ENCODE measurements around the gene RAPGEF2. TPM values are rescaled to one million over a fixed set of nuclear protein-coding genes. Genes with fewer than 3 reads are reported as not detected.
"Not testable (repeated sequence)": the region's sequence is repeated elsewhere in the genome, so short reads cannot be mapped to it uniquely, and the experiment has no call there.

Gene RAPGEF2
- total RNA-seq, 2 donors from 2014 or later = 22.8 to 40.0 TPM

DNA sequence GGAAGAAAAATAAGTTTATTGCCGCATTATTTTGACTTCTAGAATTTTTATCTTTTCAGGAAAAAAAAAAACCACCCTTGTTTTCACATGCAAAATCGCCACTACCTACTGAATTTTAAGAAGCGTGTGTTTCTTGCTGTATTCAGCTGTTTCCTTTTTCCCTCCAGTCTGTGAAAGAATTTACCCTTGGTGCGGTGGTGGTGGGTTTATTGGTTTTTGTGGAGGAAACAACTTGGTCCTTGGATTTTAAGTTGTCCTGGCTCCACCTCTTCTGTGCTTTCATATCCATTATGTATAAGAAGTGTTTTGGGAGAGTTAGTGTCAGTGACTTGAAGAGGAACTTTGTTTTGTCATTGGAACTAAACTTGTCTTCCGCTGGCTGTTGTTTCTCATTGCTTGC is 8.1 kb downstream of the RAPGEF2 start:
- H3K27ac ChIP-seq = no peak overlapping the region
- no peak overlapping the region for H3K9ac ChIP-seq (ENCODE audit: low read depth in 2 of 2, low read length in 2 of 2)
- no peaks in the 10 kb centered on the region for H3K36me3 ChIP-seq
- no peaks in the 10 kb centered on the region for H3K9me3 ChIP-seq
- H3K4me1 ChIP-seq = peaks cover 2% of the 10 kb centered on the region
- no peak overlapping the region for H3K4me3 ChIP-seq
- intact Hi-C loops (cut with DNase I) = no loop called here
- TF ChIP-seq, protein P1, sequence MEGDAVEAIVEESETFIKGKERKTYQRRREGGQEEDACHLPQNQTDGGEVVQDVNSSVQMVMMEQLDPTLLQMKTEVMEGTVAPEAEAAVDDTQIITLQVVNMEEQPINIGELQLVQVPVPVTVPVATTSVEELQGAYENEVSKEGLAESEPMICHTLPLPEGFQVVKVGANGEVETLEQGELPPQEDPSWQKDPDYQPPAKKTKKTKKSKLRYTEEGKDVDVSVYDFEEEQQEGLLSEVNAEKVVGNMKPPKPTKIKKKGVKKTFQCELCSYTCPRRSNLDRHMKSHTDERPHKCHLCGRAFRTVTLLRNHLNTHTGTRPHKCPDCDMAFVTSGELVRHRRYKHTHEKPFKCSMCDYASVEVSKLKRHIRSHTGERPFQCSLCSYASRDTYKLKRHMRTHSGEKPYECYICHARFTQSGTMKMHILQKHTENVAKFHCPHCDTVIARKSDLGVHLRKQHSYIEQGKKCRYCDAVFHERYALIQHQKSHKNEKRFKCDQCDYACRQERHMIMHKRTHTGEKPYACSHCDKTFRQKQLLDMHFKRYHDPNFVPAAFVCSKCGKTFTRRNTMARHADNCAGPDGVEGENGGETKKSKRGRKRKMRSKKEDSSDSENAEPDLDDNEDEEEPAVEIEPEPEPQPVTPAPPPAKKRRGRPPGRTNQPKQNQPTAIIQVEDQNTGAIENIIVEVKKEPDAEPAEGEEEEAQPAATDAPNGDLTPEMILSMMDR (IDR thresholded peaks at IDR 0.05) = no peak
- DNase-seq = no peak
- no peaks in the 10 kb centered on the region for H3K27me3 ChIP-seq

DNA sequence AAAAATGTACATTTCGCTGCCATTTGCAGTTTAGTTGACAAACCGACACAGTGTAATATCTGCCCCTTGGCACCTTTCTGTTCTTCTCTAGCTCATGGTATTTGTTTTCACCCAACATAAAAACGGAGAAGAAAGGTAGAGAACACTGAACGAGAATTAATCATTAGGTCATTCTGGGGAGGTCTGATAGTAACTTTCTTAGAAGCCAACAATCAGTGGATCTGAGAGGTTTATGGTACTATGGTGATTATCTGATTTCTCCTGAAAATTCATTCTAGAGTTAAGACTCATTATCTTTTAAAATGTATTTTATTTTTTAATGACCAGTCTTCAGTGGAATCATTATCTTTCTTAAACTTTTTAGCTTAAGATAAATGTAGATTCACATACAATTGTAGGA is 8.5 kb downstream of the RAPGEF2 start:
- H3K27ac ChIP-seq = no peak overlapping the region
- H3K9me3 ChIP-seq = no peaks in the 10 kb centered on the region
- H3K4me1 ChIP-seq = no peaks in the 10 kb centered on the region
- H3K9ac ChIP-seq (ENCODE audit: low read depth in 2 of 2, low read length in 2 of 2) = no peak overlapping the region
- no peaks in the 10 kb centered on the region for H3K27me3 ChIP-seq
- intact Hi-C loops (cut with DNase I) = no loop called here
- TF ChIP-seq, protein P1 (IDR thresholded peaks at IDR 0.05) = no peak
- no peak for DNase-seq
- H3K4me3 ChIP-seq = no peak overlapping the region
- no peaks in the 10 kb centered on the region for H3K36me3 ChIP-seq

DNA sequence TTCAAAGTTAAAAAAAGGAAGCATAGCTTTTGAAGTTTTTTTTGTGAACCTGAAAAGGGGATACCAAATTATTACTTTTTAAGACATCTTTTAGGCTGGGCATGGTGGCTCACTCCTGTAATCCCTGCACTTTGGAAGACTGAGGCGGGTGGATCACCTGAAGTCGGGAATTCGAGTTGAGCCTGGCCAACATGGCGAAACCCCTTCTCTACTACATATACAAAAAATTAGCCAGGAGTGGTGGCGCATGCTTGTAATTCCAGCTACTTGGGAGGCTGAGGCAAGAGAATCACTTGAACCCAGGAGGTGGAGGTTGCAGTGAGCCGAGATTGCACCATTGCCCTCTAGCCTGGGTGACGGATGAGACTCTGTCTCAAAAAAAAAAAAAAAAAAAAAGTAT is 10.5 kb downstream of the RAPGEF2 start:
- H3K4me1 ChIP-seq; H3K9ac ChIP-seq (ENCODE audit: low read depth in 2 of 2, low read length in 2 of 2); H3K9me3 ChIP-seq; H3K27ac ChIP-seq; H3K4me3 ChIP-seq; H3K36me3 ChIP-seq; H3K27me3 ChIP-seq; intact Hi-C loops (cut with DNase I); DNase-seq: not testable (repeated sequence)

DNA sequence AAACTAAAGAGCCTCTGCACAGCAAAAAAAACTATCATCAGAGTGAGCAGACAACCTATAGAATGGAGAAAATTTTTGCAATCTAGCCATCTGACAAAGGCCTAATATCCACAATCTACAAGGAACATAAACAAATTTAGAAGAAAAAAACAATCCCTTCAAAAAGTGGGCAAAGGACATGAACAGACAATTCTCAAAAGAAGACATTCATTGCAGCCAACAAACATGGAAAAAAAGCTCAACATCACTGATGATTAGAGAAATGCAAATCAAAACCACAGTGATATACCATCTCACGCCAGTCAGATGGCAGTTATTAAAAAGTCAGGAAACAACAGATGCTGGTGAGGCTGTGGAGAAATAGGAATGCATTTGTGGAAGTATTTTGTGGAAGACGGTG is 13.2 kb downstream of the RAPGEF2 start:
- DNase-seq; H3K27me3 ChIP-seq; H3K36me3 ChIP-seq; H3K9me3 ChIP-seq; H3K27ac ChIP-seq; H3K4me3 ChIP-seq; intact Hi-C loops (cut with DNase I); H3K9ac ChIP-seq (ENCODE audit: low read depth in 2 of 2, low read length in 2 of 2); H3K4me1 ChIP-seq: not testable (repeated sequence)

DNA sequence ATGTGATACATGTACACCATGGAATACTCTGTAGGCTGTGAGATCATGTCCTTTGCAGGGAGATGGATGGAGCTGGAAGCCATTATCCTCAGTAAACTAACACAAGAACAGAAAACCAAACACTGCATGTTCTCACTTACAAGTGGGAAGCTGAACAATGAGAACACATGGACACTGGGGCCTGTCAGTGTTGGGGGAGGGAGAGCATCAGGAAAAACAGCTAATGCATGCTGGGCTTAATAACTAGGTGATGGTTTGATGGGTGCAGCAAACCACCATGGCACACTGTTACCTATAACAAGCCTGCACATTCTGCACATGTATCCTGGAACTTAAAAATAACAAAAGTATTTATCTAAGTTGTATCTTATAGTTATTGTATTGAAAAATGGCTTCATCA is 13.8 kb downstream of the RAPGEF2 start:
- H3K36me3 ChIP-seq; H3K4me1 ChIP-seq; DNase-seq; intact Hi-C loops (cut with DNase I); H3K9ac ChIP-seq (ENCODE audit: low read depth in 2 of 2, low read length in 2 of 2); H3K27me3 ChIP-seq; H3K4me3 ChIP-seq; H3K27ac ChIP-seq; H3K9me3 ChIP-seq: not testable (repeated sequence)

DNA sequence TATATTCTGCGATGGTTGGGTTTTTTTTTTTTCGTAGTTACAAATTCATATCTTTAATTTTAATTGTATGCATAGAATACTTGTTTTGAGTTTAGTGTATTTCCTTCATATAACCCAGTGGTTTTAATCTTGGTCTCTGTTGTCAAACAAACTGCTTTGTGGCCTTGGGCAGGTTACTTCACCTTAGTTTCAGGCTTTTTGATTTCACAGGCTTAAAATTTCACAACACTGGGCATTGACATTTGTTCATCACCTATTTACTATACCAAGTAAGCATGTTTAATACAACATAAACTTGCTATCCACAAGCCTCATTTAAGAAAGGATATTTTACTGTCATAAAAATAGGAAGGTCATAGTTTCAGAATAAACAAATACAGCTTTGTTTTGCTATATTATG is 14.7 kb downstream of the RAPGEF2 start:
- H3K4me3 ChIP-seq = no peak overlapping the region
- no peaks in the 10 kb centered on the region for H3K27me3 ChIP-seq
- no peak overlapping the region for H3K9ac ChIP-seq (ENCODE audit: low read depth in 2 of 2, low read length in 2 of 2)
- no peaks in the 10 kb centered on the region for H3K36me3 ChIP-seq
- H3K9me3 ChIP-seq = no peaks in the 10 kb centered on the region
- intact Hi-C loops (cut with DNase I) = no loop called here
- TF ChIP-seq, protein P1 (IDR thresholded peaks at IDR 0.05) = no peak
- no peak overlapping the region for H3K27ac ChIP-seq
- H3K4me1 ChIP-seq = no peaks in the 10 kb centered on the region
- no peak for DNase-seq

DNA sequence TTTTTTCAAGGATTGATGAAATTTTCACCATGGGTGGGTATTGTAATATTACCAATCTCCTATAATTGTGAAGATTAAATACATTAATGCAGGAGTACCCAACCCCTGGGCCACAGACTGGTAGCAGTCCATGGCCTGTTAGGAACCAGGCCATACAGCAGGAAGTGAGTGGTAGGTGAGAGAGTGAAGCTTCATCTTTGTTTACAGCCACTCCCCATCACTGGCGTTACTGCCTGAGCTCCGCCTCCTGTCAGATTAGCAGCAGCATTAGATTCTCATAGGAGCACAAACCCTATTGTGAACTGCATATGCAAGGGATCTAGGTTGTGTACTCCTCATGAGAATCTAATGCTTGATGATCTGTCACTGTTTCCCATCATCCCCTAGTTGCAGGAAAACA is 15.1 kb downstream of the RAPGEF2 start:
- H3K4me1 ChIP-seq = no peaks in the 10 kb centered on the region
- H3K9me3 ChIP-seq = no peaks in the 10 kb centered on the region
- H3K4me3 ChIP-seq = no peak overlapping the region
- intact Hi-C loops (cut with DNase I) = no loop called here
- no peak overlapping the region for H3K9ac ChIP-seq (ENCODE audit: low read depth in 2 of 2, low read length in 2 of 2)
- no peaks in the 10 kb centered on the region for H3K36me3 ChIP-seq
- H3K27me3 ChIP-seq = no peaks in the 10 kb centered on the region
- no peak overlapping the region for H3K27ac ChIP-seq
- TF ChIP-seq, protein P1 (IDR thresholded peaks at IDR 0.05) = no peak
- DNase-seq = no peak

Measured in colonic mucosa (tissue), 4 donors.